ENCODE results near the gene MIB2.
A peak's percentile ranks its signal among the peaks of the same experiment; 100 is the strongest.

The MIB2 gene

DNA sequence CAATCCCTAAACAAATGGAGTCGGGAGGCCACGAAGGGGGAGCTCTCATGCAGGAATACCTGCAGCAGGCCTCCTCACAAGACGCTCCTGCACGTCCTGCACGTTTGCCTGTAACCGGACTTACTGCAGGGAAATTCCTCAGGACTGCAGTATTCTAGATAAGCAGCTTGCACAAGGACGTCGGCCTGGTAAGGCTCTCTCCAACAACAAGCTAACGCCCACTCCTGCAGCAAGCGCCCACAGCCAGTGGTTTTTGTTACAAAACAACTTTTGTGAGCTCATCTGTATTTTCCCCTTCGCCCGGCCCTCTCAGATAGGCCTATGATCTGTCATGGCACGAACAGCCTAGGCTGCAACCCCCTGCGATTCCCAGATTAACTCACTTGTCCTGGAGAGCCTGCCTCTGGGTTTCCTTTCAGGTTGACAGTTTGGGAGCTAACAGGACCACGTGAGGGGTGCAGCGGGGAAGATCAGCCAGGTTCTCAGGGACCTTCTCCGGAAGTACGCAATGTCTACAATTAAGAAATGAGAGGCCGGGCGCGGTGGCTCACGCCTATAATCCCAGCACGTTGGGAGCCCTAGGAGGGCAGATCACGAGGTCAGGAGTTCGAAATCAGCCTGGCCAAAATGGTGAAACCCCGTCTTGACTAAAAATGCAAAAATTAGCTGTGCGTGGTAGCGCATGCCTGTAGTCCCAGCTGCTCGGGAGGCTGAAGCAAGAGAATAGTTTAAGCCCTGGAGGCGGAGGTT, 921 bp upstream of the MIB2 start:
- DNase-seq (ENCODE audit: low spot score), result peak; percentile 46

DNA sequence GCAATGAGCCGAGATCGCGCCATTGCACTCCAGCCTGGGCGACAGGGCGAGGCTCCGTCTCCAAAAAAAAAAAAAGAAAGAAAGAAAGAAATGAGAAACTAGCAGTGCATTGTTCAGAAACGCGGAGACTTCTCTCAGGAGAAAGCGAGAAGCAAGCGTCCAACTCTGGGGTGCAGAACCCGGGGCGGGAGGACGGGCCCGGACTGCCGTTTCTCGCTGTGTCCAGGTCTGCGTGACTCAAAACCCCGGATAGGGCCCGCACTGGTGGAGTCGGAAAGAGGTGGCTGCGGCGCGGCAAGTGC, 395 bp upstream of the MIB2 start:
- DNase-seq (ENCODE audit: low spot score), result no peak

DNA sequence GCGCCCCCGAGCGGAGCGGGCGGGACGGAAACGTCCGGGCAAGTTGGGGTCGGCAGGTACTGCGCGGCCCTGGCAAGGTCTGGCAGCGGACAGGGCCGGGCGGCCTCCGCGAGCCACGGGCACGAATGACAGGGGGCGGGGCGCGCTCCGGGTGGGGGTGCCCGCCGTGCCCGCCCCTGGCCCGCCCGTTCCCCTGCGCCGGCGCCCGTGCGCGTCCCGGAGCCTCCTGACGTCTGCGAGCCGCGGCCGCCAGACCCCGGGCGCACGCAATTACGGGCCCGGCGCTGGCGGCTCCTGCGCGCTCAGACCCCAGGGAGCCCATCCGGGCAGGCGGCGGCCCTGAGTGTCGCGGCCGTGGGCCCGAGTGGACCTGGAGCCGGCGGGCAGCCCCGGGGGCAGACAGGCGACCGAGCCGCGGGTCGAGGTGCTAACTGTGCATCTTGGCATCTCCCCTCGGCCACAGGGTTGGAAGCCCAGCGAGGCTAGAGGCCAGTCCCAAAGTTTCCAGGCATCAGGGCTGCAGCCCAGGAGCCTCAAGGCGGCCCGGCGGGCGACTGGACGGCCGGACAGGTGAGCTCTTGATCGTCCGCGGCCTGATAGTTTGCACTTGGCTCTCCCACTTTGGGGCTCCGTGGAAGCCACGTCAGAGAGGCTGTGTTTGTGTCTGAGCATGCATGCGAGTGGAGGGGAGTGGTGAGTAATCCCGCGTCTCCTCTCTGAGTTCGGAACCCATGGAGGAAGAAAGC, 918 bp downstream of the MIB2 start:
- peak; percentile 18 for DNase-seq (ENCODE audit: low spot score)

DNA sequence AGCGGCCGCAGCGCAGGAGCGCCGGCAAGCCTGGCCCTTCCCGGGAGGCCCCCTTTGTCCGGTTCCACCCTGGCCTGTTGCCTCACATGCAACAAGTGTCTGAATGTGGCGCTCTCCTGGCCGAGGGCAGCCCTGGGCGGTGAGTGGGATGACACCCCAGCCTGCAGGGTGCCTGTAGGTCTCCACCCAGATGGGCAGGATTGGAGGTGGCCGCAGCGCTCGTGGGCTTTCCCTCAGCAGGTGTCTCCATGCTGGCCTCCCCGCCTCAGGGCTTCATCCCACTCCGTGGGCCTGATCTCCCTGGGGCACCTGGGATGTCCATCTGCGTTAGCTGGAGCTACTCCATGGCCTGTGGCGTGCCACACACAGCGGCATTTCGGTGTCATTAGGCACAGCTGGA, 1.5 kb downstream of the MIB2 start:
- DNase-seq (ENCODE audit: low spot score), result no peak

DNA sequence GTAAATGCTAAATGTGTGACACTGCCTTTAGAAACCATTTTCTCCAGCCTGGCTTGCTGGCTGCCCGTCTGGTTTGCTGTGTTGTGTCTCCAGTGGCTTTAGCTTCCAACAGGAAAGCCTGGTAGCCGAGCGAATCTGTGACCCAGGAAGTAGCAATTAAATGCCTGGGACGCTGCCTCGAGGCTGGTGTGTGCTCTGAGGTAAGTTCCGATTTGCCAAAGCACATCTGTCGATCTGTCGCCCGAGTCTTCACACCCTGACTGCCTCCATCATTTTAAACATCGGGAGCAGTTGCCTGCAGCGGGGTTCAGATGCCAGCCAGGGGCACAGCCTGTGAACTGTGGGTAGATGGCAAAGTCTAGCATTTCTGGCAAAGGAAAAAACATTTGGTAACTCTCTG, 2.2 kb downstream of the MIB2 start:
- no peak for DNase-seq (ENCODE audit: low spot score)

DNA sequence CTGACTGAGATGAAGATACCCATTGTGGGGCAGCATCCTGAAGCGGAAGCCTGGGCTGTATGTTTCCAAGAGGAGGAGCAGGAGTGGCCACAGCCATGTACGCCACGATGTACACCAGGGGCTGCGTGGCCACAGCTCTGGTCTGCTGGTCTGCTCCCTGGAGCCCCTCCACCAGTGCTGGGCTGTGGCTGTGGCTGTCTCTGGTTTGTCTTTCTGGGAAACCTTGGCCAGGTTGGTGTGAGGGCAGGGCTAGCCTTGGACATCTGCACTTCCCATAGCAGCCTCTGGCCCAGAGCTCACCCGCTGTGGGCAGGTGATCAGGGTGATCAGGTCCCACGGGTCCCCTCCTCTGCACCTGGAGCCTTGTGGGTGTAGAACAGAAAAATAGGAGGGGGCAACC, 2.6 kb downstream of the MIB2 start:
- DNase-seq (ENCODE audit: low spot score), result no peak

DNA sequence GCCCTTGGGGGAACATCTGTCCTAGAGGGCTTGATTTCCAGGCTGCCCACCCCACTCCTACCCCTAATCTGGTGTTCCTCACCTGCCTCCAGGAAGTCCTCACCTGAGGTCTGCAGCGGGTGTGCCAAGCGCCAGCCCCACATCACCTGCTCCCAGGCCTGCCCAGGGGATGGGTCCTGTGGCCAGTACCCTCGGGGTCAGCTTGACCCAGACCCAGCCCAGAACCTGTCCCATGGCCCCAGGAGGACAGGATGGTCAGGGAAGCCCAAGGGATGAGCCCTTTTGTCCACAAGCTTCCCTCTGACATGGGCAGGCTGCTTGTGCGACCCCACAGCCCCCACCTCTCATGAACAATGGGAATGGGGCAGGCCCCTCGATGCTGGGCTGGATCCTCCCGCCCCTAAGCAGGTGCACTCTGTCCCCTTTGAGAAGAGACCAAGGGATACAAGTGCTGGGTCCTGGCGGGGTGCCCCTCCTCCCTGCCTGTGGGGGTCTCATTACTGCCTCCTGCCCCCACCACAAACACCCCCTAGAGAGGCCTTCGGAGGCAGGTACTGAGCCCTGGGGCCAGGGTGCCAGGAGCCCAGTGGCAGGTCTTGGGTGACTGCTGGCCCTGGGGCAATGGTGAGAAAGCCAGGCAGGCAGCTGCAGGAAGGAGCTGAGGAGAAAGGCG, 3.2 kb downstream of the MIB2 start:
- no peak for DNase-seq (ENCODE audit: low spot score)

DNA sequence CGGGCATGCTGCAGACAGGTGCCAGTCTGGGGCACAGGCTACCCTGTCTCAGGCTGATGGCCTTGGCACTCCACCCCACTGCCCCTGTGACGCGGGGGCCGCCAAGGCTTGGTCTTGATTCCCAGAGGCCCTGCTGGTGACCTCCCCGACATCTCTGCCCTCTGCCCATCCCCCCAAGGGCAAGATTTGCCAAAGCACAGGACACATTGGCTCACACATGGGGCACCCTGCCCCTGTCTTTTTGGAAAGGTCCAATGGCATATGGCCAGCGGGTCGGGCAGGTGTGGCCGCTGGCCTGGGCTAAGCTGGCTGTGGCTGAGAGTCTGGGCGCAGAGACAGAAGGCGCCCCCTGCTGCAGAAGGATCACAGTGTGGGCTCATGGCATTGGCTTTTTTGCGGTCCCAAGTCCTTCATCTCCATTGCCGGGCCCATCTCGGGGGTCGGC, 4.6 kb downstream of the MIB2 start:
- DNase-seq (ENCODE audit: low spot score), result no peak

DNA sequence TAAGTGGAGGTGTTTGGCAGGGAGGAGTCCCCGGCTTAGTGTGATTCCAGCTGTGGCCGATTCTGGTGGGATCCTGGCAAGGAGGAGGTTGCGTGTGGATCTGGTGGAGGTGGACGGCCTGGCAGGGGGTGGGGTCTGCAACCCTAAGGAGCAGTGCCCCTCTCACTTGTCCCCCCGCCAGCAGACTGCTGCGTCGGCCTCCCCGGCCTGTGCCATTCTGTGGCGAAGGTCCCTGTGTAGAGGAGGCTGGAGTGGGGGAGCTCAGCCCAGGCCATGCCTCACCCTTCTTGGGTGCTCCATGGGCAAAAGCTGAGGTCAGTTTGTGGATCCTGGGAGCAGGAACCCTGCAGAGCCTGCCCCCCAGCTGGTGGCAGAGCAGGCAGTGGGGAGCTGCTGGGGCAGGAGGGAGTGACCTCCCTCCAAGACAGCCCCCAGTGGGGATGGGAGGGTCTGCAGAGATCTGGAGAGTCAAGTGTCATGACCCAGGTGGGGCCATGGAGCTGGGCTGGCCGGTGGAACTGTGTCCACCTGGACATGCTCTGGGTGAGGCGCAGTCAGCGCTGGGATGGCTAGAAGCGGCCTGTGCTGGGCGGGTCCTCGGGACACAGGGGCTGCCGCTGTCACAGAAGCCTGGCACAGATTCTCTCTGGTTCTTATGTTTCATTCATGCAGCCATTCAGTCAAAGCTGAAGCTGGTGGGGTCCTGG, 5.3 kb downstream of the MIB2 start:
- no peak for DNase-seq (ENCODE audit: low spot score)

DNA sequence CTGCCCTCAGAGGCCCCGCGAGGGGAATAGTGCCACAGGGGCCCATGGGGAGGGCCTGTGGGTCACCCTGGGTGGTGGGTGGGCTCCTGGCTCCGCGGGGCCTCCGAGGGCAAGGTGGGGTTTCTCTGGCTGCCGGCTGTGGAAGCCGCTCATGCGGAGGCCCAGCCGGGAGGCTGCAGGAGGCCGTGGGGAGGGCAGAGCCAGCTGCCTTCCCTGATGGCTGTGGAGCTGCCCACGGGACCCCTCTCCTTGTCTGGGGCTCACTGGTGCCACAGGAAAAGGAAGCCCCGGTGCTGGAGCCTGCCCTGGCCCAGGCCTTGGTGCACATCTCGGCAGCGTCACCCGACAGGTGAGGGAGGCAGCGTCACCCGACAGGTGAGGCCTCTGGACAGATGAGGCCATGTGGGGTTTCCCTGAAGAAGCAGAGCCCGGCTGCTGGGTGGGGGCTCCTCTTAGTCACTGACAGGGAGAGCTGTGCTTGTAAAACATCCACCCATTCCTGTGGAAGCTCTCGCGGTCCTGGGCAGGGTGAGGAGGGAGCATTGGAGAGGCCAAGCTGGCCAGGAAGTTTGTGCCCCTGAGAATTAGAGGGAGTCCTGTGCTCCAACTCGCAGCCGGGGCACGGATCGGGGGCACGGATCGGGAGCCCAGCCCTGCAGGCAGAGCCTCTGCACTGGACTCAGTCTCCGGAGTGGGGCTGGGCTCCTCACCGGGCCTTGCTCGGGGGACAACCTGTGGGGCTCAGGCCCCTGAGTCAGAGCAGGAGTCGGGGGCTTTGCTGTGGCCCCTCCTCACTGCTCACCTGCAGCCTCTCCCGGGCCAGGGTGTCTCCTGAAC, 6.1 kb downstream of the MIB2 start:
- DNase-seq (ENCODE audit: low spot score), result no peak

DNA sequence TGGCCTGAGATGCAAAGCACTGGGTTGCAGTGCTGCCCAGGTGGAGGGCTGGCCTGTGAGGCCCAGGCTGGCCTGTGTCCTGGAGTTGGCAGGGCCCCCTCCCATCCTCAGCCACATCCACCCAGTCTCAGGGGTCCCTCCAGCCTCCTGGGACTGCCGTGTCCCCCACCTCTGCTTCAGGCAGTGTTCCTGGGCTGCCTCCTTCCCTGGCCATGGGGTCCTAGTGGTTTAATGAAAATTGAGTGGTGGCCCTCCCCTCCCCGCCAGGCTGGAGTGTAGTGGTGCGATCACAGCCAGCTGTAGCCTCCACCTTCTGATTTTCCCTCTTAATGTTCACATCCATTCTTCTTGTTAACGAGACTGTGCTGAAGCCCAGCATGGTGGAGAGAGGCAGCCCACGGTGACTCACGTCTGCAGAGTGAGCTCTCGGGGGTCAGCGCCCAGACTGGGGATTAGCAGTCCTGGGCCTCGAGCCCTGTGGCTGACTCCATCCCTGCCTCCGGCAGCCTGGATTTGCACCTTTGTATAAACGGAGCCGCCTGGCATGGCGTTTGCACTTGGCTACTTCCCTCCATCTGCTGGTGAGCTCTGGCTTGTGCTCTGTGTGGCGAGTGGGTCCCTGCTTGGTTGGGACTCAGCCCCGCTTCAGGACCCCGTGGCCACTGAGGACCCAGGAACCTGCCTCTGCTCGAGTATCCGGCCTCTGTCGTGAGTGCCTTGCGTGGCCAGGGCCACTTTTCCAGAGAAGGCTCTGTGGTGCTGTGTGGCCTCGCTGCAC, 6.9 kb downstream of the MIB2 start:
- DNase-seq (ENCODE audit: low spot score), result no peak

DNA sequence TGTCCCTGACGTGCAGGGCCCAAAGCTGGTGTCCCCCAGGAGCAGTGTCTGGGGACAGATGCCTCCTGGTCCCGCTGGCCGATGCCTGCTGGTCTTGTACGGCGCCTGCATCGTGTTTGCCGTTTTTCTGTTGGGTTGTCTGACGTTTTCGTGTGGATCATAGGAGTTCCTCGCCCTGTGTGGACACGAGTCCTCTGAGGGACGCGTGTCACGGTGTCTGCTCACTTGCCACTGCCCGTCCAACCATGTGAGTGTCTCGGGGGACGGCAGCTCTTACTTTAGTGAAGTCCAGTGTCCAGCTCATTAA, 7.4 kb downstream of the MIB2 start:
- no peak for DNase-seq (ENCODE audit: low spot score)

DNA sequence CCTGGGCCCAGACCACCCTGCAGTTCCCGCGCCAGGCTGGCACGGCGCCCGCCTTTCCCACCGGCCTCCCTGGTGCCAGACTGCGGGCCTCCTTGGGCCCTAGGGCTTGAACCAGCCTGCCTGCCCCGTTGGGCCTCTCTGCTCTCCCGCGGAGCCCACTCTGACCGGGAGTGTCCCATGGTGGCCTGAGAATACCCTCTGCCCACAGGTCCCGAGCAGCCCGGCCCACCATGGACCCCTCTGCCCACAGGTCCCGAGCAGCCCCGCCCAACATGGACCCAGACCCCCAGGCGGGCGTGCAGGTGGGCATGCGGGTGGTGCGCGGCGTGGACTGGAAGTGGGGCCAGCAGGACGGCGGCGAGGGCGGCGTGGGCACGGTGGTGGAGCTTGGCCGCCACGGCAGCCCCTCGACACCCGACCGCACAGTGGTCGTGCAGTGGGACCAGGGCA, 7.9 kb downstream of the MIB2 start:
- no peak for DNase-seq (ENCODE audit: low spot score)

DNA sequence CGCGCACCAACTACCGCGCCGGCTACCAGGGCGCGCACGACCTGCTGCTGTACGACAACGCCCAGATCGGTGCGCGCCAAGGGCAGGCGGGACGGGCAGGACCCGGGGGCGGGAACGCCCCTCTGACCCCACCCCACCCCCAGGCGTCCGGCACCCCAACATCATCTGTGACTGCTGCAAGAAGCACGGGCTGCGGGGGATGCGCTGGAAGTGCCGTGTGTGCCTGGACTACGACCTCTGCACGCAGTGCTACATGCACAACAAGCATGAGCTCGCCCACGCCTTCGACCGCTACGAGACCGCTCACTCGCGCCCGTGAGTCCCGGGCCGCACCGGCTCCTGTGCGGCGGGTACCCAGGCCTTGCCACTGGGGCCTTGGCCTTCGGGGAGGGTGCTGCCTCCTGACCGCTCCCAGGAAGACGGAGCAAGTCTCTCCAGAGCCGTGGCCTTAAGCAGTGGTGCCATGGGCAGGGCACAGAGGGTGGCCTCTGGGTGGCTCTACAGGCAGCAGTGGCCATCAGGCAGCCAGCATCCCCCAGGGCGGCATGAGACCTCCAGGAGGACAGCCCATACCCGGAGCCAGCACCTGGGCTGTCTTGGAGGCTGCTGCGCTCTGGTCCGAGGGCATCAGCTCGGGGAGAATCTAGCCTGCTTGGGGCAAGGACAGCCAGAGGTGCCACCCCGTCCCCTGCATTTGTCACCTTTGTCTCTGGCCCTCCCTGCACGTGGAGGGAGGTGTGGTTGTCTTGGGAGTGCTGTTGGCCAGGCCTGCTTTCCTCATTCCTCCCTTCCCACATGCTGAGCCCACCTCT, 8.5 kb downstream of the MIB2 start:
- DNase-seq (ENCODE audit: low spot score), result no peak

DNA sequence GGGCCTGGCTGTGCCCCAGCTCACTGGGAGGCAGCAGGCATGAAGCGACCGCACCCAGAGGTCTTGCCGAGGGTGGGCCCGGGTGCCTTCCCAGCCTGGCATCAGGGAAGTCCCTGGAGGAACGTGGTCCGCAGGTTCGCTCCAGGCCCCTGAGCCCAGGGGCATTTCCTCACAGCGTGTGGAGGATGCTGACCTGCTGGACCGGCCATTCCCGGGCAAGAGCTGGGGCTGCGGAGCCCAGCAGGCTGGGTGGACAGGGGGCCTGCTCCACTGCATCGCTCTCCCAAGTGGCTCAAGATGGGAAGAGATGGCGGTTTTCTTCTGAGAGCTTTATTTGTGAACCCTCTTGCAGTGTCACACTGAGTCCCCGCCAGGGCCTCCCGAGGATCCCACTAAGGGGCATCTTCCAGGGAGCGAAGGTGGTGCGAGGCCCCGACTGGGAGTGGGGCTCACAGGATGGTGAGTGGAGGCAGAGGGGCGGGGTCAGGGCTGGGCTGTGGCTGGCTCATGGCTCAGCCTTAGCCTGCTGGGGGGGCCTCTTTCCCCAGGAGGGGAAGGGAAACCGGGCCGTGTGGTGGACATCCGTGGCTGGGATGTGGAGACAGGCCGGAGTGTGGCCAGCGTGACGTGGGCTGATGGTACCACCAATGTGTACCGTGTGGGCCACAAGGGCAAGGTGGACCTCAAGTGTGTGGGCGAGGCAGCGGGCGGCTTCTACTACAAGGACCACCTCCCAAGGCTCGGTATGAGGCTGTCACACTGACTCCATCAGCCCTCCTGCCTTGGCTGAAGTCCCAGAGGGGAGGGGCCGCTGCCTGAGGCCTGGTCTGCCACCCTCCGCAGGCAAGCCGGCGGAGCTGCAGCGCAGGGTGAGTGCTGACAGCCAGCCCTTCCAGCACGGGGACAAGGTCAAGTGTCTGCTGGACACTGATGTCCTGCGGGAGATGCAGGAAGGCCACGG, 9.4 kb downstream of the MIB2 start:
- no peak for DNase-seq (ENCODE audit: low spot score)

DNA sequence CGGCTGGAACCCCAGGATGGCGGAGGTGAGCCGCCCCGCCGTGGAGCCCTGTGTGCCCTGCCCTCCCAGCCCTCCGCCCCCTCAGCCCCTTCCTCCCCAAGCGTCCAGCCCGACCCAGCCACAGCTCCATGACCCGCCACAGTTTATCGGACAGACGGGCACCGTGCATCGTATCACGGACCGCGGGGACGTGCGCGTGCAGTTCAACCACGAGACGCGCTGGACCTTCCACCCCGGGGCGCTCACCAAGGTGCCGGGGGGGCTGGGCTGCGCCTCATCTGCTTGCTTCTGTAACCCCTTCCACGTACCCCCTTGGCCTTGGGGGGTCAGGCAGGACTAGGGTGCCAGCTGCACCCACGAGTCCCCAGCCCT, 10.1 kb downstream of the MIB2 start:
- no peak for DNase-seq (ENCODE audit: low spot score)

DNA sequence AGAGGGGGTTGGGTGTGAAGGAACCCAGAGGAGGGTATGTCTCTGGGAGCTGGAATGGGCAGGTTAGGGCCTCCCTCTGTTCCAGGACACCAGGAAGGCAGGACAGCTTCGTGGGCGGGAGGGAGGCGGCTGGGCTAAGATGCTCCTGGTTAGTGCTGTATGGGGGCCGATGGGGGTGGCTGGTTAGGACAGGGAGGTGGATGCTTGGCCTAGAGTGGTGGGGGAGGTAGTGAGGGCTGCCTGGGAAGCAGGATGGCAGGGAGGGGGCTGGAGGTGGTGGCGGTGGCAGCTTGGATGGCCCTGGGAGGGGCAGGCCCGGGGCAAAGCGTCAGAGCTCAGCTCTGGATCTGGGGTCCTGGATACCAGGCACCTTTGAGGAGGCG, 10.5 kb downstream of the MIB2 start:
- DNase-seq (ENCODE audit: low spot score), result no peak

DNA sequence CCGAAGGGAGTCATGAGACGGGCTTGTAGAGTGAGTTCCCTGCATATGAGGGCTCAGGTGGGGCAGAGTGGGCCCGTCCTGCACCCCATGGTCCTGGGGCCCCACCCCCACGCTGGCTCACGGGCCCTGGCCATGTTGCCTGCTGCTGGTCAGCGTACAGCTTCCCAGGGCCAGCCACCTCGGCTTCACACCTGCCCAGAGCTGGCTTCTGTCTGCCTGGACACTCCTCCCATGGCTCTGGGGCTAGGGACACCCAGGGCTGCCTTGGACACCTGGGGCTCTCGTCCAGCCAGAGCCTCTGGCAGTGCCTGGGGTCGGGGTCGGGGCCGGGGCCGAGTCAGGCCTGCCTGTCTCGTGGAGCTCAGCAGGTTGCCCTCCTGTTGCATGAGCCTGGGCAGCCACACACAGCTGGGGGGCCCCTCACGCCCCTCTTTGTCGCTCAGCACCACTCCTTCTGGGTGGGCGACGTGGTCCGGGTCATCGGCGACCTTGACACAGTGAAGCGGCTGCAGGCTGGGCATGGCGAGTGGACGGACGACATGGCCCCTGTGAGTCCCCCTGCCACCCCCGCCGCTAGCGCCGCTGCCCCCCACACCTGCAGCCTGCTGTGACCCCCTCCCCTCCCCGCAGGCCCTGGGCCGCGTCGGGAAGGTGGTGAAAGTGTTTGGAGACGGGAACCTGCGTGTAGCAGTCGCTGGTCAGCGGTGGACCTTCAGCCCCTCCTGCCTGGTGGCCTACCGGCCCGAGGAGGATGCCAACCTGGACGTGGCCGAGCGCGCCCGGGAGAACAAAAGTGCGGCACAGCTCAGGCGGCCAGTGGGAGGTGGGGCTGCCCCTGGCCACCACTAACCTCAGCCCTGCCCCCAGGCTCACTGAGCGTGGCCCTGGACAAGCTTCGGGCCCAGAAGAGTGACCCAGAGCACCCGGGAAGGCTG, 11.2 kb downstream of the MIB2 start:
- no peak for DNase-seq (ENCODE audit: low spot score)
